Esophagus muscularis mucosa (tissue), 4 donors: ENCODE data around the gene HOXD9. TPM values are rescaled to one million over a fixed set of nuclear protein-coding genes. Genes with fewer than 3 reads are reported as not detected.

Experiments
- small RNA-seq, 3 donors: library from RNA; depleted of rRNA; stranded (forward); fragments of <200 nt; gene quantifications; one replicate each; pipeline ENCODE3, GENCODE V24; 2016
- total RNA-seq, 4 donors: library from RNA; depleted of rRNA; stranded (reverse); fragments of >200 nt; gene quantifications; one replicate each; pipeline versions ENCODE4 v1.1.0 to v1.2.1, GENCODE V29; 2016

The HOXD9 gene
- total RNA-seq, 4 donors from 2014 or later, result 0.83 to 2.2 (median 0.99) TPM

Small RNA genes lying within 50 kb of the gene (small RNA-seq; reads per million reads assigned to genes)
- 75,134 to 108,094 (median 98,772) reads per million in 3 donors for gene MIR10B

Other genes starting within 250 kb of the HOXD9 start
- 10 to 100 TPM in 2 of 4 donors, 1 to 10 TPM in 2; 9.4 to 15.8 (median 11.4) TPM for gene LNPK, start 120.5 kb upstream of the HOXD9 start, total RNA-seq
- under 1 TPM in 1 of 4 donors, not detected in 3; 0.11 TPM for gene EVX2, start 38.8 kb upstream of the HOXD9 start, total RNA-seq
- not detected for gene HOXD13, start 30.0 kb upstream of the HOXD9 start, total RNA-seq
- gene HOXD12, start 22.9 kb upstream of the HOXD9 start, total RNA-seq, result not detected
- gene HOXD11, start 15.4 kb upstream of the HOXD9 start, total RNA-seq, result not detected
- under 1 TPM in 2 of 4 donors, not detected in 2; 0.42 to 0.50 TPM for gene HOXD10, start 5.9 kb upstream of the HOXD9 start, total RNA-seq
- 1 to 10 TPM; 3.7 to 4.8 (median 4.3) TPM for gene HOXD8, start 7.0 kb downstream of the HOXD9 start, total RNA-seq
- 1 to 10 TPM in 2 of 4 donors, under 1 TPM in 2; 0.66 to 2.9 (median 1.9) TPM for gene HOXD4, start 28.8 kb downstream of the HOXD9 start, total RNA-seq
- gene HOXD3, start 34.6 kb downstream of the HOXD9 start, total RNA-seq, result 1 to 10 TPM in 2 of 4 donors, under 1 TPM in 2; 0.86 to 2.1 (median 1.4) TPM
- under 1 TPM in 2 of 4 donors, not detected in 2; 0.19 to 0.34 TPM for gene HOXD1, start 65.9 kb downstream of the HOXD9 start, total RNA-seq
- gene MTX2, start 146.7 kb downstream of the HOXD9 start, total RNA-seq, result 10 to 100 TPM; 26.2 to 31.1 (median 27.6) TPM